ENCODE results near the gene TMPRSS9. TPM values are rescaled to one million over a fixed set of nuclear protein-coding genes. Genes with fewer than 3 reads are reported as not detected.

The TMPRSS9 gene
- total RNA-seq: under 1 TPM in 1 of 2 donors, not detected in 1; 0.09 TPM
- under 1 TPM; 0.05 to 0.37 TPM for polyA plus RNA-seq
- long read RNA-seq, donor 1, partial matches to known transcripts: 23 of 150 reads
- long read RNA-seq, donor 1, other reads (novel, unspliced or antisense): 127 of 150 reads
- long read RNA-seq, donor 2, partial matches to known transcripts: 112 of 112 reads
- long read RNA-seq, donor 2, other reads (novel, unspliced or antisense): 0 of 112 reads
- long read RNA-seq, donor 3: 0 reads
- long read RNA-seq, donor 4: 0 reads
- long read RNA-seq, donor 5: 0 reads

DNA sequence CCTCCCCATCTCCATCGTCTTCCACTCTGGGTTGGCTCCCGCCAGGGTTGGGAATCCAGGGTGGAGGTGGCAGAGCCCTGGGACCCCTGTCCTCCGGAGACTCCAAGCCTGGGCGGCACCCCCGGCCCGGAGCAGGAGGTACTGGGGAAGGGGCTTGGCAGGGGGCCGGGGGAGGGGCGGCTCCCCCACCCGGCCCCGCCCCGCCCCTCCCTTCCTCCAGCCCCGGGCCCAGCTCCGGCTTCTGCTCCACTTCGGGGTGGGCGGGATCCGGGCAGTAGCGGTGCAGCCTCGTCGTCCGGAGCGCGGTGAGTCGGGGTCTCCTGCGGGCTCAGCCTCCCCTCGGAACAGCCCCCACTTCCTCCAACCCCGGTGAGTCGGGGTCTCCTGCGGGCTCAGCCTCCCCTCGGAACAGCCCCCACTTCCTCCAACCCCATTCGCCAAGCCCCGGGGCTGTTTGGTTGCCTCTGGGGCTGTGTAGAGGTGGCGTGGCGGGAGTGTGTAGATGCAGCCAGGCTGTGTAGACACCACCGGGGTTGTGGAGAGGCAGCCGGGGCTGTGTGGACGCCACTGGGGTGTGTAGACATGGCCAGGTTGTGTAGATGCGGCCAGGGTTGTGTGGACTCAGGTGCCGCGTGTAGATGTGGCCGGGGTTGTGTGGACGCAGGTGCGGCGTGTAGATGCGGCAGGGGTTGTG lies at the start of gene TMPRSS9:
TSS of gene TMPRSS9 (plus strand) at position 274 of the 694 bp plus-strand sequence. CDS start 29,521 bp downstream, outside the sequence.
- Histone ChIP-seq H3K4me1 (ENCODE audit: control insufficient read depth in 5 of 5, insufficient read depth in 5 of 5, low read length in 5 of 5) (no peaks in the 10 kb centered on the region), H3K27me3 (ENCODE audit: control insufficient read depth in 3 of 3, insufficient read depth in 3 of 3, low read length in 2 of 3) (peaks cover 0 to 38% (median 21%) of the 10 kb centered on the region in 3 donors), H3K36me3 (ENCODE audit: control insufficient read depth in 4 of 4, insufficient read depth in 4 of 4, low read length in 4 of 4) (no peaks in the 10 kb centered on the region), H3K27ac (ENCODE audit: low read depth in 1 of 2, low read length in 1 of 2) (no peak within 1 kb of the TSS), H3K9me3 (ENCODE audit: control insufficient read depth in 4 of 4, insufficient read depth in 3 of 4, low read length in 3 of 4) (no peaks in the 10 kb centered on the region), H3K4me3 (no peak within 1 kb of the TSS), H3K9ac (ENCODE audit: insufficient read depth in 1 of 2, low read length in 2 of 2) (no peak within 1 kb of the TSS)
- DNase-seq (no peak), ATAC-seq (ENCODE audit: insufficient read depth, low FRiP score) (no peak)
- TF ChIP-seq, protein P1, sequence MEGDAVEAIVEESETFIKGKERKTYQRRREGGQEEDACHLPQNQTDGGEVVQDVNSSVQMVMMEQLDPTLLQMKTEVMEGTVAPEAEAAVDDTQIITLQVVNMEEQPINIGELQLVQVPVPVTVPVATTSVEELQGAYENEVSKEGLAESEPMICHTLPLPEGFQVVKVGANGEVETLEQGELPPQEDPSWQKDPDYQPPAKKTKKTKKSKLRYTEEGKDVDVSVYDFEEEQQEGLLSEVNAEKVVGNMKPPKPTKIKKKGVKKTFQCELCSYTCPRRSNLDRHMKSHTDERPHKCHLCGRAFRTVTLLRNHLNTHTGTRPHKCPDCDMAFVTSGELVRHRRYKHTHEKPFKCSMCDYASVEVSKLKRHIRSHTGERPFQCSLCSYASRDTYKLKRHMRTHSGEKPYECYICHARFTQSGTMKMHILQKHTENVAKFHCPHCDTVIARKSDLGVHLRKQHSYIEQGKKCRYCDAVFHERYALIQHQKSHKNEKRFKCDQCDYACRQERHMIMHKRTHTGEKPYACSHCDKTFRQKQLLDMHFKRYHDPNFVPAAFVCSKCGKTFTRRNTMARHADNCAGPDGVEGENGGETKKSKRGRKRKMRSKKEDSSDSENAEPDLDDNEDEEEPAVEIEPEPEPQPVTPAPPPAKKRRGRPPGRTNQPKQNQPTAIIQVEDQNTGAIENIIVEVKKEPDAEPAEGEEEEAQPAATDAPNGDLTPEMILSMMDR (IDR thresholded peaks at IDR 0.05; ENCODE audit: control extremely low read depth, extremely low read depth): no peak
- 22 to 28% methylated on average over 33 to 44 of the region's 44 CpGs for WGBS, 2 donors

DNA sequence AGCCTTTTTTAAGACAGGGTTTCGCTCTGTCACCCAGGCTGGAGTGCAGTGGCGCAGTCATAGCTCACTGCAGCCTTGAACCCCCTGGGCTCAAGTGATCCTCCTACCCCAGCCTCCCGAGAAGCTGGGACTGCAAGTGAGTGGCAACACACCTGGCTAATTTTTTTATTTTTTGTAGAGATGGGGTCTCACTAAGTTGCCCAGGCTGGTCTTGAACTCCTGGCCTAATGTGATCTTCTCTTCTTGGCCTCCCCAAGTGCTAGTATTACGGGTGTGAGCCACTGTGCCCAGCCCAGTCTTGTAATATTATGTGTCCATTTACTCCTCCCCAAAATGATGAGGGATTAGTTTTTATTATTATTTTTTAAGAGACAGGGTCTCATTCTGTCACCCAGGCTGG lies 49.0 kb upstream of the TMPRSS9 start:
- Histone ChIP-seq H3K36me3 (ENCODE audit: control insufficient read depth in 4 of 4, insufficient read depth in 4 of 4, low read length in 4 of 4) (no peaks in the 10 kb centered on the region), H3K27me3 (ENCODE audit: control insufficient read depth in 3 of 3, insufficient read depth in 3 of 3, low read length in 2 of 3) (peaks cover 4 to 34% (median 24%) of the 10 kb centered on the region in 3 donors), H3K9ac (ENCODE audit: insufficient read depth in 1 of 2, low read length in 2 of 2) (no peak overlapping the region), H3K9me3 (ENCODE audit: control insufficient read depth in 4 of 4, insufficient read depth in 3 of 4, low read length in 3 of 4) (peaks cover 0 to 6% (median 2%) of the 10 kb centered on the region in 4 donors), H3K4me1 (ENCODE audit: control insufficient read depth in 5 of 5, insufficient read depth in 5 of 5, low read length in 5 of 5) (peaks cover 0 to 3% (median 0%) of the 10 kb centered on the region in 5 donors), H3K27ac (ENCODE audit: low read depth in 1 of 2, low read length in 1 of 2) (no peak overlapping the region), H3K4me3 (no peak overlapping the region)
- no peak for ATAC-seq (ENCODE audit: insufficient read depth, low FRiP score)
- TF ChIP-seq, protein P1 (IDR thresholded peaks at IDR 0.05; ENCODE audit: control extremely low read depth, extremely low read depth): no peak
- no peak for DNase-seq
- 95 to 96% methylated on average over 4 of the region's 4 CpGs for WGBS, 2 donors

DNA sequence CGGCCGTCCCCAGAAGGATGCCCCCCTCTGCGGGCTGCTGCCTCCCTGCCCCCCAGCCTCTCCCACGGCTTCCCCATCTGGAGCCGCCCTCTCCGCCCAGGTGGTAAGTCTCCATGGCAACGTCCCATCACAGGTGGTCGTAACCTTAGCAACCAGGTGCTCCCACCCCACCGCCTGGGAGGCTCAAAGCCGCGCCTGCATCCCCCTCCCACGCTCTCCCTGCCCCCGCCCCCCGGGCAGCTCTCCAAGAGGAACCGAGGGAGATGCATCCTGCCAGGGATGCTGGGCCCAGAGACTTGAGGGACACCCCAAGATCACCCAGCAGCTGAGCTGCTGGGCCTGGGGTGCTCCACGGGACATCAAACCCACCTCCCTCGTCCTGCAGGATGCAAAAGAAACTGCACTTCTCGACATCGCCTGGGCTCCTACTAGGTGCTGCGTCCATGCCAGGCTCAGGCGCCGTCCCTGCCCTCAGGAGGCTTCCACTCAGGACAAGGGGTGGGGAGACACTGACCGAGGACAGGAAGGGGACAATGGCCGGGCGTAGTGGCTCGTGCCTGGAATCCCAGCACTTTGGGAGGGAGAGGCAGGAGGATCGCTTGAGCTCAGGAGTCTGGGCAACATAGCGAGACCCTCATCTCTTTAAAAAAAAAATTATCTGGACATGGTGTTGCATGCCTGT lies 47.1 kb upstream of the TMPRSS9 start:
- DNase-seq (no peak), ATAC-seq (ENCODE audit: insufficient read depth, low FRiP score) (no peak)
- H3K9ac ChIP-seq (ENCODE audit: insufficient read depth in 1 of 2, low read length in 2 of 2): no peak overlapping the region
- no peaks in the 10 kb centered on the region for H3K36me3 ChIP-seq (ENCODE audit: control insufficient read depth in 4 of 4, insufficient read depth in 4 of 4, low read length in 4 of 4)
- H3K27ac ChIP-seq (ENCODE audit: low read depth in 1 of 2, low read length in 1 of 2): no peak overlapping the region
- peaks cover 0 to 3% (median 0%) of the 10 kb centered on the region in 5 donors for H3K4me1 ChIP-seq (ENCODE audit: control insufficient read depth in 5 of 5, insufficient read depth in 5 of 5, low read length in 5 of 5)
- peaks cover 0 to 19% (median 19%) of the 10 kb centered on the region in 3 donors for H3K27me3 ChIP-seq (ENCODE audit: control insufficient read depth in 3 of 3, insufficient read depth in 3 of 3, low read length in 2 of 3)
- 35 to 40% methylated on average over 28 of the region's 28 CpGs for WGBS, 2 donors
- H3K9me3 ChIP-seq (ENCODE audit: control insufficient read depth in 4 of 4, insufficient read depth in 3 of 4, low read length in 3 of 4): peaks cover 0 to 6% (median 2%) of the 10 kb centered on the region in 4 donors
- H3K4me3 ChIP-seq: no peak overlapping the region
- TF ChIP-seq, protein P1 (IDR thresholded peaks at IDR 0.05; ENCODE audit: control extremely low read depth, extremely low read depth): no peak
